HCT116 (cell line): ENCODE results near the gene GPHN. TPM values are rescaled to one million over a fixed set of nuclear protein-coding genes. Genes with fewer than 3 reads are reported as not detected.
A peak's percentile ranks its signal among the peaks of the same experiment; 100 is the strongest.
"Not testable (repeated sequence)": the region's sequence is repeated elsewhere in the genome, so short reads cannot be mapped to it uniquely, and the experiment has no call there.

Experiments
- ATAC-seq: fragments of 200-7000 bp; cut with Tn5 transposase; 2 replicates; pipeline ENCODE4 v1.9.1; 2020; ENCODE audit warnings: mild to moderate bottlenecking, moderate library complexity
- BruUV-seq: library from RNA; stranded (reverse); fragments of 400-500 nt; replicated peaks from 2 replicates; lab custom pipeline; 2021; lab: Mats Ljungman, UMichigan
- CTCF ChIA-PET: fragments of 300-600 bp; sonication (Branson Sonifier 250); formaldehyde crosslinking; loops from one replicate; lab custom pipeline; 2021; ENCODE audit warnings: antibody characterized with exemption; lab: Charles Lee
- POLR2A ChIA-PET: fragments of 300-600, 350-600 bp; sonication (Branson Sonifier 250); formaldehyde crosslinking; loops from one replicate; lab custom pipeline; 2021; ENCODE audit warnings: antibody characterized with exemption; lab: Charles Lee
- RAD21 ChIA-PET, 2 experiments: fragments of 300-600 bp; sonication (Branson Sonifier 250); formaldehyde crosslinking; loops; one replicate each; lab custom pipeline; 2023; ENCODE audit warnings: low total read pairs in 2 of 2; ENCODE audit not compliant: uncharacterized antibody in 2 of 2, unreplicated experiment in 2 of 2, low non-redundant PET in 1 of 2; lab: Charles Lee
- DNase-seq: peaks from one replicate; pipeline ENCODE4 v3.0.0-alpha.2; 2010; ENCODE audit warnings: low read depth, low spot score
- H2AFZ ChIP-seq: fragments of 200-600 bp; shearing (Covaris generic), sonication (generic); 2 replicates; pipeline ENCODE4 v1.6.1; 2017; ENCODE audit warnings: low read depth, mixed run types, mixed read lengths, antibody characterized with exemption, low read length; ENCODE audit not compliant: poor library complexity, severe bottlenecking
- H3K27ac ChIP-seq: 2 replicates; pipeline ENCODE4 v1.5.1; 2012; ENCODE audit warnings: low read depth, low read length
- H3K27me3 ChIP-seq: fragments of 200-600 bp; sonication (generic); 2 replicates; pipeline ENCODE4 v1.6.1; 2016; ENCODE audit warnings: mixed run types, low read length, mixed read lengths; ENCODE audit not compliant: insufficient read depth
- H3K36me3 ChIP-seq, 2 experiments: fragments of 200-500 bp in 1 of 2; fragments of 200-600 bp in 1 of 2; sonication (Bioruptor generic) in 1 of 2; sonication (generic) in 1 of 2; 2 replicates each; pipeline versions ENCODE4 v1.5.1 to v1.6.1; 2014 to 2016; ENCODE audit warnings: low read length in 2 of 2, inconsistent platforms in 1 of 2, mixed read lengths in 1 of 2, mixed run types in 1 of 2; ENCODE audit not compliant: insufficient read depth in 2 of 2, control insufficient read depth in 1 of 2
- H3K4me1 ChIP-seq, 2 experiments: fragments of 200-600 bp in 1 of 2; sonication (generic) in 1 of 2; 2 replicates each; pipeline versions ENCODE4 v1.5.1 to v1.6.1; 2012 to 2017; ENCODE audit warnings: low read length in 2 of 2, inconsistent platforms in 1 of 2, mild to moderate bottlenecking in 1 of 2, mixed read lengths in 1 of 2, mixed run types in 1 of 2, moderate library complexity in 1 of 2; ENCODE audit not compliant: insufficient read depth in 2 of 2, control insufficient read depth in 1 of 2
- H3K4me2 ChIP-seq: fragments of 200-600 bp; sonication (generic); 2 replicates; pipeline ENCODE4 v1.6.1; 2017; ENCODE audit warnings: mixed run types, low read length, mixed read lengths
- H3K4me3 ChIP-seq, 2 experiments: fragments of 200-600 bp in 1 of 2; sonication (generic) in 1 of 2; replicated peaks in 1 of 2; 2 replicates each; pipeline ENCODE4 v1.5.1; 2011 to 2016; ENCODE audit warnings: low read length in 2 of 2, control low read depth in 1 of 2, low read depth in 1 of 2, mild to moderate bottlenecking in 1 of 2, mixed read lengths in 1 of 2, mixed run types in 1 of 2
- H3K79me2 ChIP-seq: fragments of 200-600 bp; sonication (generic); 2 replicates; pipeline ENCODE4 v1.6.1; 2017; ENCODE audit warnings: mild to moderate bottlenecking, mixed run types, low read length, moderate library complexity, mixed read lengths; ENCODE audit not compliant: insufficient read depth
- H3K9ac ChIP-seq: fragments of 200-600 bp; sonication (generic); 2 replicates; pipeline ENCODE4 v1.6.1; 2016; ENCODE audit warnings: low read length, mixed read lengths
- H3K9me2 ChIP-seq: fragments of 200-600 bp; sonication (generic), shearing (Covaris generic); 2 replicates; pipeline ENCODE4 v1.6.1; 2017; ENCODE audit warnings: mixed run types, mild to moderate bottlenecking, moderate library complexity; ENCODE audit not compliant: insufficient read depth
- H3K9me3 ChIP-seq, 2 experiments: fragments of 200-500 bp in 1 of 2; fragments of 200-600 bp in 1 of 2; sonication (Bioruptor generic) in 1 of 2; sonication (generic) in 1 of 2; 2 replicates each; pipeline ENCODE4 v1.6.1; 2014 to 2017; ENCODE audit warnings: low read length in 2 of 2, mixed read lengths in 2 of 2, inconsistent platforms in 1 of 2, low read depth in 1 of 2, mild to moderate bottlenecking in 1 of 2, mixed run types in 1 of 2, moderate library complexity in 1 of 2; ENCODE audit not compliant: control insufficient read depth in 1 of 2, insufficient read depth in 1 of 2
- H4K20me1 ChIP-seq: fragments of 200-600 bp; sonication (generic), shearing (Covaris generic); 2 replicates; pipeline ENCODE4 v1.6.1; 2017; ENCODE audit warnings: mixed run types, mild to moderate bottlenecking, moderate library complexity; ENCODE audit not compliant: insufficient read depth
- CBX3 ChIP-seq: IDR thresholded peaks from 2 replicates; pipeline ENCODE4 v1.6.1; 2012; ENCODE audit warnings: low read depth
- CEBPB ChIP-seq: IDR thresholded peaks from 2 replicates; pipeline ENCODE4 v1.6.1; 2012; ENCODE audit warnings: low read depth
- ELF1 ChIP-seq: IDR thresholded peaks from 2 replicates; pipeline ENCODE4 v1.6.1; 2012; ENCODE audit warnings: low read depth, borderline replicate concordance
- EZH2 ChIP-seq: fragments of 200-600 bp; sonication (generic); IDR thresholded peaks from 2 replicates; pipeline ENCODE4 v1.6.1; 2017; ENCODE audit warnings: antibody characterized with exemption, mixed run types
- JUND ChIP-seq: IDR thresholded peaks from 2 replicates; pipeline ENCODE4 v1.6.1; 2012
- RAD21 ChIP-seq: IDR thresholded peaks from 2 replicates; pipeline ENCODE4 v1.6.1; 2012; ENCODE audit warnings: low read depth, mild to moderate bottlenecking
- SRF ChIP-seq: IDR thresholded peaks from 2 replicates; pipeline ENCODE4 v1.6.1; 2012; ENCODE audit warnings: low read depth
- TCF7L2 ChIP-seq: IDR thresholded peaks from 2 replicates; pipeline ENCODE4 v1.7.0; 2011; ENCODE audit warnings: borderline replicate concordance, inconsistent platforms; ENCODE audit not compliant: insufficient read depth, insufficient read length; ENCODE audit errors: extremely low read depth
- intact Hi-C: fragments of 100-400 bp; cut with micrococcal nuclease; formaldehyde crosslinking; loops from 2 replicates; pipeline ENCODE4 v1.10.0; 2022
- total RNA-seq: library from RNA; stranded (reverse); gene quantifications from one replicate; pipeline ENCODE4 v1.2.1, GENCODE V29; 2021; ENCODE audit not compliant: unreplicated experiment
- TF ChIP-seq, protein P1 (sequence below), 3 experiments: fragments of 200-600 bp in 1 of 3; sonication (generic) in 1 of 3; IDR thresholded peaks in 2 of 3; conservative IDR thresholded peaks in 1 of 3; 2 replicates each; pipeline ENCODE4 v1.5.1; 2012 to 2017; ENCODE audit warnings: low read depth in 2 of 3, low read length in 2 of 3, antibody characterized with exemption in 1 of 3, borderline replicate concordance in 1 of 3, control low read depth in 1 of 3, mild to moderate bottlenecking in 1 of 3, mixed read lengths in 1 of 3, mixed run types in 1 of 3, moderate library complexity in 1 of 3; ENCODE audit not compliant: insufficient read depth in 1 of 3

Gene GPHN
- total RNA-seq, 1 experiment from 2014 or later = 43.8 TPM

DNA sequence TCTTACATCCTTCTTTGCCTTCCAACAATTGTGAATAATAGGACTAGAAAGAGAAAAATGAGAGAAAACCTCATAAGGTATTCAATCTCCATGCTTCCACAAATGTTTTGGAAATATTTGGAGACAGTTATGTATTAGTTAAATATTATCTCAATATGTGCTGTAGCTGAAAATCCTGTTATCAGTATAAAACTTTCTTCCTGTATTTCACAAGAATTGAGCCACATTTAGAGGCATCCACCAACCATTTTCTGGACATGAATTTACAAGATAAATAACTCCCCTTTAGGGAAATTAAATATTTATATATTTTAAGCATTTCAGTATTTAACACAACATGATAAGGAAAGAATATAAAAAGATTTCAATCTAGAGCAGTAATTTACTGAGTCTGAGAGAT, 200.3 kb downstream of the GPHN start (continued):
- TF ChIP-seq CBX3 = no peak
- no peak for TF ChIP-seq EZH2
- TF ChIP-seq ELF1 = no peak
- no peak for TF ChIP-seq RAD21
- TF ChIP-seq, protein P1, sequence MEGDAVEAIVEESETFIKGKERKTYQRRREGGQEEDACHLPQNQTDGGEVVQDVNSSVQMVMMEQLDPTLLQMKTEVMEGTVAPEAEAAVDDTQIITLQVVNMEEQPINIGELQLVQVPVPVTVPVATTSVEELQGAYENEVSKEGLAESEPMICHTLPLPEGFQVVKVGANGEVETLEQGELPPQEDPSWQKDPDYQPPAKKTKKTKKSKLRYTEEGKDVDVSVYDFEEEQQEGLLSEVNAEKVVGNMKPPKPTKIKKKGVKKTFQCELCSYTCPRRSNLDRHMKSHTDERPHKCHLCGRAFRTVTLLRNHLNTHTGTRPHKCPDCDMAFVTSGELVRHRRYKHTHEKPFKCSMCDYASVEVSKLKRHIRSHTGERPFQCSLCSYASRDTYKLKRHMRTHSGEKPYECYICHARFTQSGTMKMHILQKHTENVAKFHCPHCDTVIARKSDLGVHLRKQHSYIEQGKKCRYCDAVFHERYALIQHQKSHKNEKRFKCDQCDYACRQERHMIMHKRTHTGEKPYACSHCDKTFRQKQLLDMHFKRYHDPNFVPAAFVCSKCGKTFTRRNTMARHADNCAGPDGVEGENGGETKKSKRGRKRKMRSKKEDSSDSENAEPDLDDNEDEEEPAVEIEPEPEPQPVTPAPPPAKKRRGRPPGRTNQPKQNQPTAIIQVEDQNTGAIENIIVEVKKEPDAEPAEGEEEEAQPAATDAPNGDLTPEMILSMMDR (IDR thresholded peaks at IDR 0.05 in 2 of 3, conservative IDR thresholded peaks at IDR 0.05 in 1 of 3; ENCODE audit: borderline replicate concordance in 1 of 3, insufficient read depth in 1 of 3, low read depth in 2 of 3, low read length in 2 of 3) = no peak

GRCh38 chr14:66709291-66709690, 201.3 kb downstream of the GPHN start:
- POLR2A ChIA-PET = no interaction called here
- Histone ChIP-seq H4K20me1 (no peaks in the 10 kb centered on the region), H3K9ac (no peak overlapping the region), H3K27ac (no peak overlapping the region), H2AFZ (no peak overlapping the region), H3K9me3 (no peaks in the 10 kb centered on the region), H3K4me1 (peaks cover 0 to 5% of the 10 kb centered on the region in 2 experiments; a peak in 1 of 4 replicates), H3K4me2 (no peak overlapping the region), H3K9me2 (no peaks in the 10 kb centered on the region), H3K4me3 (no peak overlapping the region), H3K79me2 (peaks cover 12% of the 10 kb centered on the region; the same call in 1 of the 2 replicates), H3K36me3 (no peaks in the 10 kb centered on the region), H3K27me3 (no peaks in the 10 kb centered on the region)
- intact Hi-C loops = no loop called here
- ATAC-seq (peak; percentile 81), DNase-seq (peak; percentile 21)
- BruUV-seq = no TSS peak
- TF ChIP-seq SRF = no peak
- TF ChIP-seq JUND = 0 out of 2 replicates have a peak, but pooled peaks have one; percentile 21
- peak; percentile 39; the same call in 1 of the 2 replicates for TF ChIP-seq CEBPB
- TF ChIP-seq TCF7L2 = no peak
- RAD21 ChIA-PET = no interaction called here
- CTCF ChIA-PET = interaction anchor here (1.1 kb wide), 1 partner anchor 15 kb away, joined by 3 read pairs; no protein-coding TSS in a partner anchor

DNA sequence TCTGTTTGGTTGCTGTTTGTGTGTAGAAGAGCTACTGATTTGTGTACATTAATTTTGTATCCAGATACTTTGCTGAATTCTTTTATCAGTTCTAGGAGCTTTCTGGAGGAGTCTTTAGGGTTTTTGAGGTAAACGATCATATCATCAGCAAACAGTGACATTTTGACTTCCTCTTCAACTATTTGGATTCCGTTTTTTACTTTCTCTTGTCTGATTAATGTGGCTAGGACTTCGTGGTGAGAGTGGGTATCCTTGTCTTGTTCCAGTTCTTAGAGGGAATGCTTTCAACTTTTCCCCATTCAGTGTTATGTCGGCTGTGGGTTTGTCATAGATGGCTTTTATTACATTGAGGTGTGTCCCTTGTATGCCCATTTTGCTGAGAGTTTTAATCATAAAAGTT, 206.3 kb downstream of the GPHN start:
- DNase-seq, H3K27ac ChIP-seq, H3K4me3 ChIP-seq, H3K4me1 ChIP-seq, POLR2A ChIA-PET, H2AFZ ChIP-seq, H3K9ac ChIP-seq, BruUV-seq, H3K9me3 ChIP-seq, H4K20me1 ChIP-seq, H3K4me2 ChIP-seq, H3K9me2 ChIP-seq, intact Hi-C loops, H3K36me3 ChIP-seq, CTCF ChIA-PET, ATAC-seq, RAD21 ChIA-PET, H3K27me3 ChIP-seq: not testable (repeated sequence)
- H3K79me2 ChIP-seq = peaks cover 35% of the 10 kb centered on the region; the same call in 1 of the 2 replicates

- H3K79me2 ChIP-seq = peaks cover 37% of the 10 kb centered on the region; the same call in 1 of the 2 replicates
- H3K27me3 ChIP-seq, ATAC-seq, DNase-seq, H3K4me1 ChIP-seq, H3K9ac ChIP-seq, H3K9me2 ChIP-seq, RAD21 ChIA-PET, H3K36me3 ChIP-seq, H3K27ac ChIP-seq, H4K20me1 ChIP-seq, H2AFZ ChIP-seq, CTCF ChIA-PET, H3K4me3 ChIP-seq, POLR2A ChIA-PET, H3K4me2 ChIP-seq, H3K9me3 ChIP-seq, intact Hi-C loops, BruUV-seq: not testable (repeated sequence)
Observed at GRCh38 chr14:66715313-66715712, 207.4 kb downstream of the GPHN start.
